ENCODE results near the gene DEF6. TPM values are rescaled to one million over a fixed set of nuclear protein-coding genes. Genes with fewer than 3 reads are reported as not detected.
A peak's percentile ranks its signal among the peaks of the same experiment; 100 is the strongest.

Gene DEF6
- total RNA-seq, 1 donor from 2014 or later = 21.5 TPM

GRCh38 chr6:35296931-35297600, 552 bp upstream of the DEF6 start:
- peaks cover 43% of the 10 kb centered on the region for H3K36me3 ChIP-seq
- peak overlapping the region; percentile 61 for H3K4me3 ChIP-seq
- H3K9me3 ChIP-seq = no peaks in the 10 kb centered on the region
- ATAC-seq (no peak), DNase-seq (no peak)
- TF ChIP-seq CTCF (IDR thresholded peaks at IDR 0.05) = no peak
- intact Hi-C loops (cut with DNase I) = no loop called here
- peaks cover 37% of the 10 kb centered on the region for H3K4me1 ChIP-seq
- peak overlapping the region; percentile 87 for H3K27ac ChIP-seq
- no peaks in the 10 kb centered on the region for H3K27me3 ChIP-seq (ENCODE audit: low read depth)

- no peak for ATAC-seq
Measured at GRCh38 chr6:35298625-35299140, 1.1 kb downstream of the DEF6 start.

GRCh38 chr6:35299674-35300073, 2.1 kb downstream of the DEF6 start:
- H3K27ac ChIP-seq = peak overlapping the region; percentile 87
- DNase-seq = peak; percentile 67
- intact Hi-C loops (cut with DNase I) = no loop called here
- no peaks in the 10 kb centered on the region for H3K27me3 ChIP-seq (ENCODE audit: low read depth)
- peaks cover 56% of the 10 kb centered on the region for H3K4me1 ChIP-seq
- TF ChIP-seq CTCF (IDR thresholded peaks at IDR 0.05) = no peak
- peaks cover 20% of the 10 kb centered on the region for H3K36me3 ChIP-seq
- H3K9me3 ChIP-seq = no peaks in the 10 kb centered on the region
- H3K4me3 ChIP-seq = peak overlapping the region; percentile 61
- peak in 1 of 2 donors; percentile 33 for ATAC-seq

More at GRCh38 chr6:35298625-35299140, 1.1 kb downstream of the DEF6 start:
- H3K36me3 ChIP-seq = peaks cover 27% of the 10 kb centered on the region
- peaks cover 51% of the 10 kb centered on the region for H3K4me1 ChIP-seq
- no peak for TF ChIP-seq CTCF (IDR thresholded peaks at IDR 0.05)
- H3K27me3 ChIP-seq (ENCODE audit: low read depth) = no peaks in the 10 kb centered on the region
- peak overlapping the region; percentile 87 for H3K27ac ChIP-seq
- DNase-seq = no peak
- no peaks in the 10 kb centered on the region for H3K9me3 ChIP-seq
- intact Hi-C loops (cut with DNase I) = no loop called here
- H3K4me3 ChIP-seq = peak overlapping the region; percentile 61

- Histone ChIP-seq H3K27ac (peak overlapping the region; percentile 87), H3K9me3 (no peaks in the 10 kb centered on the region), H3K27me3 (ENCODE audit: low read depth) (no peaks in the 10 kb centered on the region), H3K4me3 (peak overlapping the region; percentile 61), H3K36me3 (peaks cover 8% of the 10 kb centered on the region), H3K4me1 (peaks cover 56% of the 10 kb centered on the region)
- no peak for TF ChIP-seq CTCF (IDR thresholded peaks at IDR 0.05)
- DNase-seq = no peak
- no peak for ATAC-seq
- intact Hi-C loops (cut with DNase I) = no loop called here
Measured at GRCh38 chr6:35300848-35301247, 3.2 kb downstream of the DEF6 start.

- Histone ChIP-seq H3K9me3 (no peaks in the 10 kb centered on the region), H3K36me3 (no peaks in the 10 kb centered on the region), H3K27me3 (ENCODE audit: low read depth) (no peaks in the 10 kb centered on the region), H3K4me3 (peak overlapping the region; percentile 22), H3K27ac (peak overlapping the region; percentile 50), H3K4me1 (peaks cover 44% of the 10 kb centered on the region)
- no peak for TF ChIP-seq CTCF (IDR thresholded peaks at IDR 0.05)
- peak; percentile 73 to 80 for ATAC-seq
- peak; percentile 73 for DNase-seq
- intact Hi-C loops (cut with DNase I) = no loop called here
Measured at GRCh38 chr6:35302604-35303241, 5.1 kb downstream of the DEF6 start.

Data from lower lobe of right lung (tissue), 2 donors.